Cardiac muscle cell (in vitro differentiated cells and primary cell): Measurements from ENCODE around the gene MRAS. TPM values are rescaled to one million over a fixed set of nuclear protein-coding genes. Genes with fewer than 3 reads are reported as not detected.
A peak's percentile ranks its signal among the peaks of the same experiment; 100 is the strongest.

ENCODE experiments used
- DNase-seq, 2 donors: peaks; one replicate each; pipeline versions ENCODE4 v3.0.0 to v3.0.0-alpha.2; 2010 to 2017; ENCODE audit warnings: low read depth in 1 of 2, low spot score in 1 of 2
- H3K27ac ChIP-seq: fragments of 200-600 bp; sonication (generic); 2 replicates; pipeline ENCODE4 v1.5.1; 2016
- H3K27me3 ChIP-seq: fragments of 200-600 bp; sonication (generic); 2 replicates; pipeline ENCODE4 v1.6.0; 2016; ENCODE audit warnings: control low read depth
- H3K36me3 ChIP-seq: fragments of 200-600 bp; sonication (generic); 2 replicates; pipeline ENCODE4 v1.5.1; 2016; ENCODE audit warnings: control low read depth
- H3K4me1 ChIP-seq: fragments of 200-600 bp; sonication (generic); 2 replicates; pipeline ENCODE4 v1.8.1; 2017; ENCODE audit warnings: low read depth, mild to moderate bottlenecking, mixed run types
- H3K4me3 ChIP-seq: fragments of 200-600 bp; sonication (generic); 2 replicates; pipeline ENCODE4 v1.5.1; 2016; ENCODE audit warnings: mild to moderate bottlenecking
- H3K9me3 ChIP-seq: fragments of 200-600 bp; sonication (generic); 2 replicates; pipeline ENCODE4 v1.5.1; 2017; ENCODE audit warnings: low read depth, mild to moderate bottlenecking, control low read depth
- CTCF ChIP-seq: IDR thresholded peaks from 2 replicates; pipeline ENCODE4 v1.5.1; 2012; ENCODE audit warnings: low read depth, mild to moderate bottlenecking, low read length
- polyA plus RNA-seq: library from polyadenylated mRNA; unstranded; fragments of >200 nt; fragmentation: Nextera tagmentation; extraction: Ambion mirVana; gene quantifications from 2 replicates; pipeline ENCODE4 v1.2.1, GENCODE V29; 2016
- total RNA-seq: library from RNA; depleted of rRNA; stranded (reverse); fragments of >200 nt; gene quantifications from 2 replicates; pipeline ENCODE4 v1.2.3, GENCODE V29; 2016

The MRAS gene
- total and polyA plus RNA-seq, 2 experiments from 2014 or later: 66.5 to 92.6 TPM

GRCh38 chr3:138331143-138331894, 17.1 kb upstream of the MRAS start:
- TF ChIP-seq CTCF: no peak
- Histone ChIP-seq H3K27ac (no peak overlapping the region), H3K4me1 (no peaks in the 10 kb centered on the region), H3K9me3 (no peaks in the 10 kb centered on the region), H3K4me3 (no peak overlapping the region), H3K36me3 (no peaks in the 10 kb centered on the region), H3K27me3 (no peaks in the 10 kb centered on the region)
- peak in 1 of 2 donors; percentile 24 for DNase-seq

- Histone ChIP-seq H3K27ac (no peak overlapping the region), H3K9me3 (no peaks in the 10 kb centered on the region), H3K27me3 (no peaks in the 10 kb centered on the region), H3K36me3 (no peaks in the 10 kb centered on the region), H3K4me1 (no peaks in the 10 kb centered on the region), H3K4me3 (no peak overlapping the region)
- DNase-seq: peak; percentile 28 to 68
- peak; percentile 64 for TF ChIP-seq CTCF
Measured at GRCh38 chr3:138332472-138333073, 15.8 kb upstream of the MRAS start.

- TF ChIP-seq CTCF: no peak
- H3K27ac ChIP-seq: no peak overlapping the region
Measured at GRCh38 chr3:138334608-138335007, 13.8 kb upstream of the MRAS start.

GRCh38 chr3:138336454-138336999, 11.9 kb upstream of the MRAS start:
- Histone ChIP-seq H3K27me3 (no peaks in the 10 kb centered on the region), H3K4me3 (no peak overlapping the region), H3K4me1 (no peaks in the 10 kb centered on the region), H3K27ac (no peak overlapping the region), H3K9me3 (no peaks in the 10 kb centered on the region), H3K36me3 (no peaks in the 10 kb centered on the region)
- TF ChIP-seq CTCF: no peak
- DNase-seq: no peak

More at GRCh38 chr3:138334608-138335007, 13.8 kb upstream of the MRAS start:
- no peak for DNase-seq
- Histone ChIP-seq H3K9me3 (no peaks in the 10 kb centered on the region), H3K4me3 (no peak overlapping the region), H3K4me1 (no peaks in the 10 kb centered on the region), H3K36me3 (no peaks in the 10 kb centered on the region), H3K27me3 (no peaks in the 10 kb centered on the region)

GRCh38 chr3:138338244-138338643, 10.1 kb upstream of the MRAS start:
- no peak overlapping the region for H3K4me3 ChIP-seq
- no peaks in the 10 kb centered on the region for H3K27me3 ChIP-seq
- no peak overlapping the region for H3K27ac ChIP-seq
- no peak for DNase-seq
- TF ChIP-seq CTCF: no peak
- no peaks in the 10 kb centered on the region for H3K36me3 ChIP-seq
- H3K4me1 ChIP-seq: no peaks in the 10 kb centered on the region
- no peaks in the 10 kb centered on the region for H3K9me3 ChIP-seq
